Measurements from ENCODE around the gene SESN1. TPM values are rescaled to one million over a fixed set of nuclear protein-coding genes. Genes with fewer than 3 reads are reported as not detected.
A peak's percentile ranks its signal among the peaks of the same experiment; 100 is the strongest.

SESN1 gene
- total RNA-seq, 1 donor from 2014 or later: 27.1 TPM

GRCh38 chr6:109008537-109009235 is 86.0 kb downstream of the SESN1 start:
- Mint-ChIP-seq H3K36me3 (ENCODE audit: unreplicated experiment) (no peaks in the 10 kb centered on the region), H3K9me3 (ENCODE audit: unreplicated experiment) (peaks cover 6% of the 10 kb centered on the region), H3K4me1 (ENCODE audit: low read depth, unreplicated experiment) (peaks cover 7% of the 10 kb centered on the region), H3K27me3 (ENCODE audit: unreplicated experiment) (peaks cover 3% of the 10 kb centered on the region), H3K27ac (ENCODE audit: unreplicated experiment) (peak overlapping the region; percentile 83), H3K4me3 (ENCODE audit: unreplicated experiment) (peak overlapping the region; percentile 94)
- no peak for DNase-seq
- TF ChIP-seq CTCF (IDR thresholded peaks at IDR 0.05; ENCODE audit: partially characterized antibody, unreplicated experiment): no peak

- H3K27me3 Mint-ChIP-seq (ENCODE audit: unreplicated experiment): peaks cover 3% of the 10 kb centered on the region
- H3K36me3 Mint-ChIP-seq (ENCODE audit: unreplicated experiment): no peaks in the 10 kb centered on the region
- DNase-seq: no peak
- H3K4me3 Mint-ChIP-seq (ENCODE audit: unreplicated experiment): peak overlapping the region; percentile 63
- H3K9me3 Mint-ChIP-seq (ENCODE audit: unreplicated experiment): peaks cover 6% of the 10 kb centered on the region
- no peak for TF ChIP-seq CTCF (IDR thresholded peaks at IDR 0.05; ENCODE audit: partially characterized antibody, unreplicated experiment)
- H3K4me1 Mint-ChIP-seq (ENCODE audit: low read depth, unreplicated experiment): peaks cover 10% of the 10 kb centered on the region
- no peak overlapping the region for H3K27ac Mint-ChIP-seq (ENCODE audit: unreplicated experiment)
These were observed 86.6 kb downstream of the SESN1 start for GRCh38 chr6:109008054-109008453.

- H3K4me3 Mint-ChIP-seq (ENCODE audit: unreplicated experiment): no peak overlapping the region
- peaks cover 6% of the 10 kb centered on the region for H3K9me3 Mint-ChIP-seq (ENCODE audit: unreplicated experiment)
- peaks cover 11% of the 10 kb centered on the region for H3K4me1 Mint-ChIP-seq (ENCODE audit: low read depth, unreplicated experiment)
- H3K27me3 Mint-ChIP-seq (ENCODE audit: unreplicated experiment): peaks cover 3% of the 10 kb centered on the region
- no peak overlapping the region for H3K27ac Mint-ChIP-seq (ENCODE audit: unreplicated experiment)
- TF ChIP-seq CTCF (IDR thresholded peaks at IDR 0.05; ENCODE audit: partially characterized antibody, unreplicated experiment): no peak
- H3K36me3 Mint-ChIP-seq (ENCODE audit: unreplicated experiment): no peaks in the 10 kb centered on the region
- no peak for DNase-seq
These were observed 87.1 kb downstream of the SESN1 start for GRCh38 chr6:109007521-109007920.

GRCh38 chr6:109006818-109007217 is 87.8 kb downstream of the SESN1 start:
- Mint-ChIP-seq H3K4me3 (ENCODE audit: unreplicated experiment) (no peak overlapping the region), H3K36me3 (ENCODE audit: unreplicated experiment) (no peaks in the 10 kb centered on the region)

More at GRCh38 chr6:109006818-109007217, 87.8 kb downstream of the SESN1 start:
- peaks cover 18% of the 10 kb centered on the region for H3K4me1 Mint-ChIP-seq (ENCODE audit: low read depth, unreplicated experiment)
- H3K9me3 Mint-ChIP-seq (ENCODE audit: unreplicated experiment): peaks cover 6% of the 10 kb centered on the region
- TF ChIP-seq CTCF (IDR thresholded peaks at IDR 0.05; ENCODE audit: partially characterized antibody, unreplicated experiment): no peak
- peaks cover 3% of the 10 kb centered on the region for H3K27me3 Mint-ChIP-seq (ENCODE audit: unreplicated experiment)
- no peak for DNase-seq
- no peak overlapping the region for H3K27ac Mint-ChIP-seq (ENCODE audit: unreplicated experiment)
